Mesenchymal stem cell (in vitro differentiated cells and primary cell): ENCODE results near the gene GOLT1A.

Experiments used
- DNase-seq: peaks from one replicate; pipeline ENCODE4 v3.0.0-alpha.2; 2013
- H2AFZ ChIP-seq: one replicate; pipeline ENCODE4 v1.6.1; 2013; ENCODE audit warnings: low read depth, mild to moderate bottlenecking, control low read depth, inconsistent platforms, low read length, moderate library complexity
- H2AK5ac ChIP-seq: 2 replicates; pipeline ENCODE4 v1.6.1; 2013; ENCODE audit warnings: low read length, moderate library complexity, mild to moderate bottlenecking, inconsistent platforms; ENCODE audit not compliant: severe bottlenecking
- H2BK120ac ChIP-seq: one replicate; pipeline ENCODE4 v1.6.1; 2013; ENCODE audit warnings: low read depth, mild to moderate bottlenecking, inconsistent platforms, low read length, moderate library complexity
- H2BK12ac ChIP-seq, 2 experiments: one replicate each; pipeline ENCODE4 v1.6.1; 2013; ENCODE audit warnings: inconsistent platforms in 2 of 2, low read length in 2 of 2, mild to moderate bottlenecking in 2 of 2, moderate library complexity in 2 of 2, control low read depth in 1 of 2
- H2BK15ac ChIP-seq: one replicate; pipeline ENCODE4 v1.6.1; 2013; ENCODE audit warnings: mild to moderate bottlenecking, low read depth, inconsistent platforms; ENCODE audit not compliant: poor library complexity, severe bottlenecking
- H2BK5ac ChIP-seq: 2 replicates; pipeline ENCODE4 v1.6.1; 2013; ENCODE audit warnings: low read depth, mild to moderate bottlenecking, low read length, control low read depth, inconsistent platforms; ENCODE audit not compliant: poor library complexity, severe bottlenecking
- H3K14ac ChIP-seq, 2 experiments: one replicate each; pipeline ENCODE4 v1.6.1; 2013; ENCODE audit warnings: inconsistent platforms in 2 of 2, low read length in 2 of 2, control low read depth in 1 of 2, mild to moderate bottlenecking in 1 of 2, moderate library complexity in 1 of 2
- H3K18ac ChIP-seq, 2 experiments: one replicate each; pipeline ENCODE4 v1.6.1; 2013; ENCODE audit warnings: inconsistent platforms in 2 of 2, low read length in 2 of 2, control low read depth in 1 of 2, low read depth in 1 of 2, mild to moderate bottlenecking in 1 of 2
- H3K23ac ChIP-seq, 2 experiments: one replicate each; pipeline ENCODE4 v1.6.1; 2013; ENCODE audit warnings: inconsistent platforms in 2 of 2, low read length in 2 of 2, mild to moderate bottlenecking in 2 of 2, moderate library complexity in 2 of 2, control low read depth in 1 of 2
- H3K27ac ChIP-seq: 2 replicates; pipeline ENCODE4 v1.5.1; 2013; ENCODE audit warnings: mild to moderate bottlenecking, moderate library complexity, low read length, control low read depth, inconsistent platforms; ENCODE audit not compliant: poor library complexity, severe bottlenecking
- H3K27me3 ChIP-seq, 2 experiments: 2 replicates each; pipeline versions ENCODE4 v1.6.1 to v1.7.0; 2013; ENCODE audit warnings: low read length in 2 of 2, mild to moderate bottlenecking in 2 of 2, moderate library complexity in 2 of 2, control low read depth in 1 of 2, inconsistent platforms in 1 of 2; ENCODE audit not compliant: control insufficient read depth in 1 of 2, insufficient read depth in 1 of 2
- H3K36me3 ChIP-seq, 2 experiments: 2 replicates each; pipeline versions ENCODE4 v1.6.1 to v1.7.0; 2013; ENCODE audit warnings: low read length in 2 of 2, control low read depth in 1 of 2, inconsistent platforms in 1 of 2, low read depth in 1 of 2, mild to moderate bottlenecking in 1 of 2; ENCODE audit not compliant: insufficient read depth in 2 of 2, control insufficient read depth in 1 of 2
- H3K4ac ChIP-seq, 2 experiments: one replicate each; pipeline ENCODE4 v1.6.1; 2013; ENCODE audit warnings: inconsistent platforms in 2 of 2, low read length in 2 of 2, mild to moderate bottlenecking in 2 of 2, moderate library complexity in 2 of 2, control low read depth in 1 of 2, low read depth in 1 of 2
- H3K4me1 ChIP-seq: 2 replicates; pipeline ENCODE4 v1.6.1; 2013; ENCODE audit warnings: low read depth, low read length, control low read depth; ENCODE audit not compliant: control insufficient read depth, insufficient read depth
- H3K4me2 ChIP-seq: 2 replicates; pipeline ENCODE4 v1.6.1; 2013; ENCODE audit warnings: low read length, mild to moderate bottlenecking, inconsistent platforms; ENCODE audit not compliant: poor library complexity, severe bottlenecking
- H3K4me3 ChIP-seq, 2 experiments: 2 replicates each; pipeline versions ENCODE4 v1.5.1 to v1.7.0; 2013; ENCODE audit warnings: low read length in 2 of 2, mild to moderate bottlenecking in 2 of 2, control low read depth in 1 of 2, low read depth in 1 of 2; ENCODE audit not compliant: insufficient read depth in 1 of 2
- H3K79me1 ChIP-seq: replicated peaks from 2 replicates; pipeline ENCODE4 v1.6.1; 2013; ENCODE audit warnings: mild to moderate bottlenecking, control low read depth, low read length, inconsistent platforms; ENCODE audit not compliant: poor library complexity, severe bottlenecking
- H3K9ac ChIP-seq: 2 replicates; pipeline ENCODE4 v1.7.0; 2013; ENCODE audit warnings: mild to moderate bottlenecking, low read length, moderate library complexity
- H3K9me3 ChIP-seq: 2 replicates; pipeline ENCODE4 v1.7.0; 2013; ENCODE audit warnings: mild to moderate bottlenecking, low read length; ENCODE audit not compliant: control insufficient read depth
- H4K8ac ChIP-seq: one replicate; pipeline ENCODE4 v1.6.1; 2013; ENCODE audit warnings: inconsistent platforms, mild to moderate bottlenecking, low read length, moderate library complexity
- H4K91ac ChIP-seq: one replicate; pipeline ENCODE4 v1.6.1; 2013; ENCODE audit warnings: mild to moderate bottlenecking, low read length, inconsistent platforms
- WGBS: methylation state at CpG from one replicate; pipeline ENCODE4 v1.1.7; 2013; ENCODE audit warnings: mixed read lengths; 5-methylcytosine and 5-hydroxymethylcytosine counted together

Gene GOLT1A

DNA sequence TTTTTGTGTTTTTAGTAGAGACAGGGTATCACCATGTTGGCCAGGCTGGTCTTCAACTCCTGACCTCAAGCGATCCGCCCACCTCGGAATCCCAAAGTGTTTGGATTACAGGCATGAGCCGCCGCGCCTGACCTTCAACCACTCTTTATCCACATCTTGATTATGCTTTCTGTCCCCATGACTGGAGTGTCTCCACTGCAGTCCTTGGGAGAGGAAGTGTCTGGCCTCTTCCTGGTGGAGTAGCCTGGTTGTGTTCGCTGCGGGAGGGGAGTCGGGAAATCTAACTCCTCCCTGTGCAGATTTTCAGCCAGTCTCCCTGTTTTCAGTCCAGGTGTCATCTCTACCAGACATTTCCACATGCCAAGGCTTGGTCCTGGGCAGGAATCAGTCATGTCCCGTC lies 27.2 kb downstream of the GOLT1A start:
- H2BK15ac ChIP-seq: no peak overlapping the region
- H2BK12ac ChIP-seq: no peak overlapping the region
- 83% methylated on average over 7 of the region's 10 CpGs for WGBS
- H3K79me1 ChIP-seq: no peaks in the 10 kb centered on the region
- no peak overlapping the region for H3K18ac ChIP-seq
- H3K4me3 ChIP-seq: no peak overlapping the region
- H3K4me2 ChIP-seq: no peak overlapping the region
- no peak overlapping the region for H4K91ac ChIP-seq
- no peak overlapping the region for H3K23ac ChIP-seq
- H3K4me1 ChIP-seq: peaks cover 4% of the 10 kb centered on the region
- no peaks in the 10 kb centered on the region for H3K36me3 ChIP-seq
- H4K8ac ChIP-seq: no peak overlapping the region
- no peak for DNase-seq
- no peak overlapping the region for H3K9ac ChIP-seq
- no peak overlapping the region for H2AFZ ChIP-seq
- no peak overlapping the region for H2BK120ac ChIP-seq
- peak overlapping the region in 1 of 2 experiments; percentile 64 for H3K4ac ChIP-seq
- no peak overlapping the region for H3K27ac ChIP-seq
- H3K27me3 ChIP-seq: peaks cover 49 to 68% of the 10 kb centered on the region in 2 experiments
- no peaks in the 10 kb centered on the region for H3K9me3 ChIP-seq
- H3K14ac ChIP-seq: no peak overlapping the region
- no peak overlapping the region for H2BK5ac ChIP-seq
- H2AK5ac ChIP-seq: no peak overlapping the region

- Histone ChIP-seq H3K9me3 (no peaks in the 10 kb centered on the region), H3K27me3 (peaks cover 53 to 69% of the 10 kb centered on the region in 2 experiments), H2BK120ac (no peak overlapping the region), H2AFZ (no peak overlapping the region), H2BK12ac (no peak overlapping the region), H4K8ac (no peak overlapping the region), H2BK5ac (no peak overlapping the region), H3K79me1 (no peaks in the 10 kb centered on the region), H3K23ac (peak overlapping the region in 1 of 2 experiments; percentile 27), H3K14ac (no peak overlapping the region), H3K18ac (no peak overlapping the region), H3K4me3 (no peak overlapping the region), H4K91ac (no peak overlapping the region), H2AK5ac (no peak overlapping the region), H2BK15ac (no peak overlapping the region), H3K4ac (no peak overlapping the region), H3K27ac (no peak overlapping the region), H3K36me3 (no peaks in the 10 kb centered on the region), H3K4me1 (no peaks in the 10 kb centered on the region), H3K4me2 (no peak overlapping the region), H3K9ac (no peak overlapping the region)
- no peak for DNase-seq
- no CpG with 5 or more reads among the region's 1 CpG for WGBS
Observed at GRCh38 chr1:204181116-204181515, 32.7 kb downstream of the GOLT1A start.

DNA sequence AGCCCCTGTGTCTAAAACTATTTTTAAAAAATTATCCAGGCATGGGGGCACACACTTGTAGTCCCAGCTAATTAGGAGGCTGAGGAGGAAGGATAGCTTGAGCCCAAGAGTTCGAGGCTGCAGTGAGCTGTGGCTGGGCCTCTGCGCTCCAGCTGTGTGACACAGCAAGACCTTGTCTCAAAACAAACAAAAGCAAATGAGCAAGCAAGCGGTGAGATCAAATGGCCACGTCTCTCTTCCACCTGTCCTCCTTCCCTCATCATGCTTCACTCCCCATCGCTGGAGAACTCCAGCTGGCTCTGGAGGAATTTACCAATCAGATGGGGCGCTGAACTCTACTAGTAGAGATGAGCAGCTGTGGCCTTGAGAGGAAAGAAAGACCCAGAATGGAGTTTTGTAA lies 33.7 kb downstream of the GOLT1A start:
- Histone ChIP-seq H3K23ac (no peak overlapping the region), H3K4me3 (no peak overlapping the region), H2AFZ (no peak overlapping the region), H4K91ac (no peak overlapping the region), H3K4me2 (no peak overlapping the region), H3K36me3 (no peaks in the 10 kb centered on the region), H3K27ac (no peak overlapping the region), H3K79me1 (no peaks in the 10 kb centered on the region), H3K14ac (no peak overlapping the region), H3K18ac (no peak overlapping the region), H2AK5ac (no peak overlapping the region), H2BK15ac (no peak overlapping the region), H2BK5ac (no peak overlapping the region), H3K4me1 (no peaks in the 10 kb centered on the region), H3K27me3 (peaks cover 57 to 73% of the 10 kb centered on the region in 2 experiments), H3K9me3 (no peaks in the 10 kb centered on the region), H2BK12ac (no peak overlapping the region), H3K9ac (no peak overlapping the region), H3K4ac (no peak overlapping the region), H4K8ac (no peak overlapping the region), H2BK120ac (no peak overlapping the region)
- DNase-seq: no peak
- WGBS: 76% methylated on average over 4 of the region's 6 CpGs

- no peak overlapping the region for H2BK12ac ChIP-seq
- no peak overlapping the region for H2BK5ac ChIP-seq
- 84% methylated on average over 7 of the region's 7 CpGs for WGBS
- H3K4me2 ChIP-seq: no peak overlapping the region
- H4K91ac ChIP-seq: no peak overlapping the region
- no peaks in the 10 kb centered on the region for H3K79me1 ChIP-seq
- no peak for DNase-seq
- H3K4ac ChIP-seq: no peak overlapping the region
- H3K23ac ChIP-seq: no peak overlapping the region
- no peak overlapping the region for H3K27ac ChIP-seq
- H3K36me3 ChIP-seq: no peaks in the 10 kb centered on the region
- H3K4me3 ChIP-seq: no peak overlapping the region
- no peak overlapping the region for H2BK120ac ChIP-seq
- H2BK15ac ChIP-seq: no peak overlapping the region
- no peaks in the 10 kb centered on the region for H3K9me3 ChIP-seq
- H2AK5ac ChIP-seq: no peak overlapping the region
- no peak overlapping the region for H3K18ac ChIP-seq
- H3K9ac ChIP-seq: no peak overlapping the region
- H3K14ac ChIP-seq: no peak overlapping the region
- H2AFZ ChIP-seq: no peak overlapping the region
- no peaks in the 10 kb centered on the region for H3K4me1 ChIP-seq
- H4K8ac ChIP-seq: no peak overlapping the region
- peaks cover 63 to 72% of the 10 kb centered on the region in 2 experiments for H3K27me3 ChIP-seq
Observed at GRCh38 chr1:204178487-204179281, 35.1 kb downstream of the GOLT1A start.
